Measurements from ENCODE around the gene KDM7A. TPM values are rescaled to one million over a fixed set of nuclear protein-coding genes. Genes with fewer than 3 reads are reported as not detected.

KDM7A gene
- total RNA-seq, 1 donor from 2014 or later: 7.6 TPM

DNA sequence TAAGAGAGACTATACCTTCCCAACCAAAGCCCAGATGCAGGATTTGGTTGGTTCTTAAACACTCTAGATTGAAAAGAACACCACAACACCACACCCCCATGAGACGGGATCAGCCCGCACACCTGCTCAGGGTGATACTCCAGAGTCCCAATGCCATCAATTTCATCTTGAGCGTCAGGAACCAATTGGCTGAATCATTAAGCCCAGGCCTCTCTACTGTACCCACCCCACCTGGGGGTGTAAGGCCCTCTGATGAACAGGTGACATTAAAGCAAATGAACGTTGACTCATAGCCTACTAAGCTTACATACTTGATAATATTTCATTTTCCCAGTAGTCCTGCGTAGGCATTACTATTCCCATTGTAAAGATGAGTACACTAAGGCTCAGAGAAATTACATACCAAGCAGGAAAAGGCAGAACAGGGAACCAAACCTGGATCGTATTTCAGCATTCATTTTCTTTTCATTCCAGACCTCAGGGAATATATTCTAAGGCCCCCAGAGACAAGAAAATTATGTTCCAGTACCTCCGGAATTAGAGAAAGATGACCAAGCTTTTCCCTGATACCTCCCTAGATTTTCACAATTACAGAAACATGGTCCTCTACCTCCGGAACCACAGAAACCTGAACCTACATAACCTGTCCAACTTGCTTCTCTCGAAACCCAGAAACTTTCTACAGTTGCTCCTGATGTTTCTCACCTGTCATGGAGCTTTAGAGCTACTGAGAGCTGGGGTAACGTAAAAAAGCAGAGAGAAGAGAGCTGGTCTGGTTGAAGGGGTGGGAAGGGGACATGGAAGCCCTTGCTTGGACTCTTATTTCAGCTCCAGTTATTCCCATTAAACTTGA, 43.1 kb upstream of the KDM7A start:
- H3K9me3 Mint-ChIP-seq (ENCODE audit: low read depth): peaks cover 9% of the 10 kb centered on the region
- peaks cover 12% of the 10 kb centered on the region for H3K27me3 Mint-ChIP-seq (ENCODE audit: low read depth)
- H3K4me3 Mint-ChIP-seq (ENCODE audit: unreplicated experiment): no peak overlapping the region
- peaks cover 5% of the 10 kb centered on the region for H3K4me1 Mint-ChIP-seq (ENCODE audit: low read depth)
- TF ChIP-seq CTCF (IDR thresholded peaks at IDR 0.05): no peak
- H3K36me3 Mint-ChIP-seq (ENCODE audit: low read depth): peaks cover 1% of the 10 kb centered on the region
- H3K27ac Mint-ChIP-seq (ENCODE audit: unreplicated experiment): no peak overlapping the region
- DNase-seq (ENCODE audit: low spot score): no peak

- Mint-ChIP-seq H3K36me3 (ENCODE audit: low read depth) (peaks cover 1% of the 10 kb centered on the region), H3K27ac (ENCODE audit: unreplicated experiment) (no peak overlapping the region), H3K4me1 (ENCODE audit: low read depth) (peaks cover 9% of the 10 kb centered on the region), H3K27me3 (ENCODE audit: low read depth) (peaks cover 6% of the 10 kb centered on the region), H3K4me3 (ENCODE audit: unreplicated experiment) (no peak overlapping the region), H3K9me3 (ENCODE audit: low read depth) (peaks cover 12% of the 10 kb centered on the region)
- no peak for DNase-seq (ENCODE audit: low spot score)
- no peak for TF ChIP-seq CTCF (IDR thresholded peaks at IDR 0.05)
Measured at GRCh38 chr7:140218656-140219055, 41.9 kb upstream of the KDM7A start.

DNA sequence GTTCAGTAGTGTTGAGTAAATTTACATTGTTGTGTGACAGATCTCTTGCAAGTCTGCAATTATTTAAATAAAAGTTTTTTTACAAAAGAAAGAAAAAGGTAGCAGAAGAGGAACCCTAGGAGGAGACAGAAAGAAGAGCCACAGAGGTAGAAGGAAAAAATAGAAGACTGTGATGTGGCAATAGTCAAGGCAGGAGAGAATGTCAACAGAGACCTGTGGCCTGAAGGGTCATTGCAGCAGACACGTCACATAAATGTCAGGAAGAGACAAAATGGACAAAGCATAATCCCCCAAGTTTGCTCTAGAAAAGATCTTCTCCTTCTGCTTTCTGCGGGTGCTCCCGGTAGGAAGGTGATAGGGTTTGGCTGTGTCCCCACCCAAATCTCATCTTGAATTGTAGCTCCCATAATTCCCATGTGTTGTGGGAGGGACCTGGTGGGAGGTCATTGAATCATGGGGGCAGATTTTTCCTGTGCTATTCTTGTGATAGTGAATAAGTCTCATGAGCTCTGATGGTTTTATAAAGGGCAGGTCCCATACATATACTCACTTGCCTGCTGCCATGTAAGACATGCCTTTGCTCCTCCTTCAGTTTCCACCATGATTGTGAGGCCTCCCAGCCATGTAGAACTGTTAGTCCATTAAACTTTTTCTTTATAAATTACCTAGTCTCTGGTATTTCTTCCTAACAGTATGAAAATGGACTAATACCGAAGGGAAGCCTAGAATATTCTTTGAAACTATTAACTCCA, 41.1 kb upstream of the KDM7A start:
- Mint-ChIP-seq H3K27me3 (ENCODE audit: low read depth) (peaks cover 3% of the 10 kb centered on the region), H3K4me1 (ENCODE audit: low read depth) (peaks cover 9% of the 10 kb centered on the region), H3K9me3 (ENCODE audit: low read depth) (peaks cover 12% of the 10 kb centered on the region), H3K4me3 (ENCODE audit: unreplicated experiment) (no peak overlapping the region), H3K36me3 (ENCODE audit: low read depth) (peaks cover 1% of the 10 kb centered on the region), H3K27ac (ENCODE audit: unreplicated experiment) (no peak overlapping the region)
- no peak for DNase-seq (ENCODE audit: low spot score)
- TF ChIP-seq CTCF (IDR thresholded peaks at IDR 0.05): no peak

DNA sequence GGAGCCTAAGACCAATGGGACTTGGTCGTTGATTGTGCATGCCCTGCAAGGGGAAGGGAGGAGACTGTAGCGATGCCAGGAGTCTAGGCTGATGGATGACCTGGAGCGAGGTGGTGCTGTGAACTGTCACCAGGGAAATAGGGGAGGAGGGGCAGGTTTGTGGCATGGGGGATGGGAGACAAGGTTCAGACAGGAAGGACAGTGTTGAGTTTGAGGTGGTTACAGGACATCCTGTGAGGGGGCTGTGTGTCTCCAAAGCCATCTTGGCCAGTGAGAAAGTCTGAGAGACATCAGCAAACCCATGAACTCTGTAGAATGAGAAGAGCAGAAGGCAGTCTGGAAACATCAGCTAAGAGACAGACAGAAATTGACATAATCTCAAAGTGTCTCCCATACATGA, 38.5 kb upstream of the KDM7A start:
- TF ChIP-seq CTCF (IDR thresholded peaks at IDR 0.05): no peak
- H3K27me3 Mint-ChIP-seq (ENCODE audit: low read depth): no peaks in the 10 kb centered on the region

DNA sequence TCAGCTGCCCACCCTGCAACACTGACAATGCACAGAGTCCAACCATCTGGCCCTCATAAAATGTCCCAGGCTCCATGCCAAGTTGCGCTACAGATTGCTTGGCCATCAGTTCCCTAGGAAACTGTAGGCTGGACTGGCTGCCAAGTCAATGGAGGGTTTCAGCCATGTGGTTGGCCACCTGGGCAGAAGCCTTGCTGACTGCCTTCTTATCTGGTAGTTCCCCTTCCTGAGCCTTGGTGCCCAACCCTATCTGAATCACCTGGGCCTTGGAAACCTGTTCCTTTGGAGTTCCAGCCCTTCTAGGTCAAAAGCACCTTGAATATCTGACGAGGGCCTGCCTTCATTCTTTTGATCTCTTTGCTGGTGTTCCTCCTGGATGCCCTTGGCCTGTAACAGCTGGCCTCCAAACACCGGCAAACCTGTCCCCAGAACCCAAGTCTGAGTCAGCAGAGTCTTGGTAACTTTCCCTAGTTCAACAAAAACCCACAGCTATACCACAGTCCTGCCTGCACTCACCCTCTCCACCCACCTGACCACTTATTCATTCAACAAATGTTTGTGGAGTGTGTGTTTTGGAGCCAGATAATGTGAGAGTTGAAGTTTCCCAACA, 37.4 kb upstream of the KDM7A start:
- Mint-ChIP-seq H3K4me3 (ENCODE audit: unreplicated experiment) (no peak overlapping the region), H3K27me3 (ENCODE audit: low read depth) (no peaks in the 10 kb centered on the region), H3K9me3 (ENCODE audit: low read depth) (peaks cover 12% of the 10 kb centered on the region), H3K4me1 (ENCODE audit: low read depth) (peaks cover 9% of the 10 kb centered on the region), H3K27ac (ENCODE audit: unreplicated experiment) (no peak overlapping the region), H3K36me3 (ENCODE audit: low read depth) (peaks cover 1% of the 10 kb centered on the region)
- DNase-seq (ENCODE audit: low spot score): no peak
- TF ChIP-seq CTCF (IDR thresholded peaks at IDR 0.05): no peak

More for the DNA sequence above, 38.5 kb upstream of the KDM7A start:
- Mint-ChIP-seq H3K4me3 (ENCODE audit: unreplicated experiment) (no peak overlapping the region), H3K4me1 (ENCODE audit: low read depth) (peaks cover 9% of the 10 kb centered on the region), H3K27ac (ENCODE audit: unreplicated experiment) (no peak overlapping the region), H3K36me3 (ENCODE audit: low read depth) (peaks cover 1% of the 10 kb centered on the region), H3K9me3 (ENCODE audit: low read depth) (peaks cover 12% of the 10 kb centered on the region)
- no peak for DNase-seq (ENCODE audit: low spot score)

All from chondrocyte (in vitro differentiated cells).